Activated T-cell treated with anti-CD3 and anti-CD28 coated beads, Interleukin-2, amount 50 U/mL, for 1 hour (primary cell): ENCODE data around the gene MT1X.
"Not testable (repeated sequence)": the region's sequence is repeated elsewhere in the genome, so short reads cannot be mapped to it uniquely, and the experiment has no call there.

Source experiments
- DNase-seq: peaks from one replicate; pipeline ENCODE4 v3.0.0-alpha.2; 2020

The MT1X gene

DNA sequence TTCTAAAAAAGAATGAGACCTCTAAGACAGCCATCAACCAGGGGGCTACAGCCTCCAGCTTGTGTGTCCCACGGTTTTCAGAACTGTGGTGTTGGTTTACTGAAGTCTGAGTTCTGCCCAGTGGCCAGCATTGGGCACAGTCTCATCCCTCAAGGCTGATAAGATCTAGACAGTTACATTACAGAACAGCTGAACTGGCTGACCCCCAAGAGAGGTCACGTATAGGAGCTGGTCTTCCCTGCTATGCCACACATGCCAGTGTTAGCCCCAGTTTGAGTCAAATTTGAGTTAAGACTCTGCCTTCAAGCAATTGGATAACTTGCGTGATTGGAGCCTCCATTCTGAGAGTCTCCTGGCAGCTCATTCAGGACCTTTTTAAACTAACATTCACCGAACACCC is 32.9 kb downstream of the MT1X start:
- DNase-seq = no peak

DNA sequence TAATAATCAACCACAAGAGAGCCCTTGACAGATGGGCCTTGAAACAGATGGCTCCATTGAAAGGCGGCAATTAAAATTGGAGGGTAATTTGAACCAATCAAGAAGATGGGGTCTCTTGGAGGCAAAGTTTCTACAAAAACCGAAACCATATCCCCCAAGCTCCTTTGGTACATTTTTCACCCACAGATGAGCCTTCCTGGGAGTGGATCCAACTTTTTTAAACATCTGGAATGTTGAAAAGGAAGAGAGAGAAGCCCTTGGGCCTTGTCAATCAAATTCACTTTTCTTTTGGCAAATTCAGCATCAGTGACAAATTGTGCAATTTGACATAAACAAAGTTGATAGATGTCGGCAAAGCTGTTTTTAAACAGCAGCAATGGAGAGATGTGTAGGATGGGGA is 34.5 kb downstream of the MT1X start:
- DNase-seq = no peak

GRCh38 chr16:56717532-56717931 is 35.3 kb downstream of the MT1X start:
- DNase-seq = not testable (repeated sequence)

DNA sequence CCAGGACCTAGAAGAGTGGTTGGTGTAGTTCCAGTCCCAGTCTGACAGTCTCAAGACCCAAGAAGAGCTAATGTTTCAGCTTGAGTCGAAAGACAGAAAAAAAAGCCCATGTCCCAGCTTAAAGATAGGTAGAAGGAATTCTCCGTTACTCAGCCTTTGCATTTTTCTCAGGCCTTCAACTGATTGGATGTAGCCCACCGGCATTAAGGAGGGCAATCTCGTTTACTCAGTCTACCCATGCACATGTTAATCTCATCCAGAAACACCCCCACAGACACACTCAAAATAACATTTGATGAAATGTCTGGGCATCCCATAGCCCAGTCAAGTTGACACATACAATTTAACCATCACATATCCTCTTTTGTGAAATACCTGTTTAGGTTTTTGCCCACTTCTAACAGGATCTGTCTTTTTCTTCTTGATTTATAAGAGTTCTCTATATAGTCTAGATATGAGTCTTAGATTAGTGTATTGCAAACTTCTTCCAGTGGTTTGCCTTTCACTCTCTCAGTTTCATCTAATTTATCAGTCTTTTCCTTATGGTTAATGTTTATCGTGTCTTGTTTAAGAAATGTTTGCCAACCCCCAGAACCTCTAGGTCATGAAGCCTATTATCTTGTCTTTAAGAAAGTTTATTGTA is 40.1 kb downstream of the MT1X start:
- DNase-seq = no peak

DNA sequence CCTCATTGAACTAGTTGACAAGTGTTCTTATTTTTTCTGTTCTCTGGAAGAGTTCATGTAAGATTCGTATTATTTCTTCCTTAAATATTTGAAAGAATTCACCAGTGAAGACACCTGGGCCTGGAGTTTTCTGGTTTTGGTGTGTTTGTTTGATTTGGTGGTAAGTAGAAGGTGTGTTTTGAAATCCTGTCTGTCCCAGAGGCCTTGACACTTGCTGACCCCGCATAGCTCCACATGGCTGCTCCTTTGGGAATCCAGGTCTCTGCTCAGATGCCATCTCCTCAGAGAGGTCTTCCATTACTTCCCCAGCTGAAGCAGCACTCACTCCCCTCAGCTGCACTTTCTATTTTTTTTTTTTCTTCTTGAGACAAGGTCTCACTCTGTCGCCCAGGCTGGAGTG is 41.9 kb downstream of the MT1X start:
- DNase-seq = no peak

DNA sequence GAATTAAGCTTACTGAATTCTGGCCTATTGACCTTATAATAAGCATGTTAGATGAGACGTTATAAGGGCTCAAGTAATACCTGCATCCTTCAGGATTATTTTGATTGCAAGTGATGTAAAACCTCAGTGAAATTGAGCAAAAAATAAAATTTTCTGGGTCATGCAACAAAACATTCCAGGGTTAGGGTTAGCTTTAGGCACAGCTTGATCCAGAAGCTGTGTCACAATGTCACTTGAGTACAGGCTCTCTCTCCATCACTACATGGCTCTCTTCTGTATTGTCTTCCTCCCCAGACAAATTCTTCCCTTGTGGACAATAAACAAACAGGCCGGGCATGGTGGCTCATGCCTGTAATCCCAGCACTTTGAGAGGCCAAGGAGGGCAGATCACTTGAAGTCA is 44.0 kb downstream of the MT1X start:
- no peak for DNase-seq

DNA sequence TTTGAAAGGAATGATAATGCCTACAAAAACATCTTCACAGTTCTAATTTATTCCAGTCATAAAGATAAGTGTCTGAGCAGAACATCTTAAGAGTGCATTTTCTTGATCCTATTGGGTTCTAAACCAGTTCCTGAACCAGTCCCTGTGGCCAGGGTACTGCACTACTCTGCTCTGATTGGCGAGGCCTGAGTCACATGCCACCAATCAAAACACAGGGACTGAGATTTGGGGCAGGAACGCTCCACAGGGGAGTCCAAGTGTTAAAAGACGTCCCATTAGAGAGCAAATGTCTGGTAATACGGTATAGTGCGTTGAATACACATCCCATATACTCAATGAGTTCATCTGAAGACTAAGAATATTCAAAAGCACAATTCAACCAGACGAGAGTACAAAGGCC is 44.7 kb downstream of the MT1X start:
- DNase-seq = no peak

DNA sequence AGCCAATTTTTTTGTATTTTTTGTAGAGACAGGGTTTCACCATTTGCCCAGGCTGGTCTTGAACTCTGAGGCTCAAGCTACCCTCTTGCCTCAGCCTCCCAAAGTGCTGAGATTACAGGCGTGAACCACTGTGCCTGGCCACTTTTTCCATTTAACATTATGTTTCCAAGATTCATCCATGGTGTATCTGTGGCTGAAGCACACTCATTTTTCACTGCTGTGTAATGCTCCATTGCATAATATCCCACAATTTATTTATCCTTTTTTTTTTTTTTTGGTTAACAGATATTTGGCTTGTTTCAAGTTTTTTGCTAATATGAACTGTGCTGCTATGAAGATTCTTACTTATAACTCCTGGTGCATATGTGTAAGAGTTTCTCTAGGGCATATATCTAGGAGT is 45.8 kb downstream of the MT1X start:
- DNase-seq = no peak

GRCh38 chr16:56728980-56729734 is 46.9 kb downstream of the MT1X start:
- DNase-seq = no peak

GRCh38 chr16:56729735-56730662 is 47.7 kb downstream of the MT1X start, which contains the start of gene NUP93:
Gene NUP93 (plus strand): TSS chr16:56730129. CDS start chr16:56748248, 18,119 bp downstream.
- peak; percentile 86 for DNase-seq

DNA sequence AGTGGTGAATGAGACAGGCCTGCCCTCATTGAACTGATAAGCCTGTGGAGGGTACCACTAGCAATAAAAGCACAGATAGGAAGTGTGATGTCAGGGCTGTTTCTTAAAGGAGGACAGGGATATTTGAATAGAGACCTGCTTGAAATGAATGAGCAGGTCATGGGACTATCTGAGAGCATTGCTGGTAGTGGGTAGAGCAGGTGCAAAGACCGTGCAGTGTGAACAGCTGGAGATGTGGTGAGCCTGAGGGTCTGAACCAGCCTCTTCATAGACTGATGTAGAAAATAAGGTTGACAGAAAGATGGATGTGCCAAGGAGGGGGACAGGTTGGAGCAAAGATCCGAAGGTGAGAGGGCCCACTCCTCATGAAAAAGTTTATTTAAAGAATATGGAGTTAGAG is 50.1 kb downstream of the MT1X start:
- DNase-seq = no peak

DNA sequence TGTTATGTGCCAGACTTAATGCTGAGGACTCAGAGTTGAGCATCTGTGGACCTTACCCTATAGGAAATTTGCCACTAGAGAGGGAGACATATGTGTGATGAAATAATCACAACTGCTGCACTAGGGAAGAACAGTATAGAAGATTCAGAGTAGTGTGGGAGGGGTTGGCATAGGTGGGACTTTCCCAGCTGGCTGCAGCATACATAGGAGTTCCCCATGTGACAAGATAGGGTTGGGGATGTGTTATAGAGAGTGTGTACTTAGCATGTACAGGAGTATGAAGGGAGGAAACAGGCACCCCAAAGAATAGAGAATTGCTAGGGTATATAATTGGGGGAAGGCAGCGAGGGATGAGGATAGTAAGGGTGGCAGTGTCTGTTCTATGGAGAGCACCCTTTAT is 50.6 kb downstream of the MT1X start:
- DNase-seq = no peak
